PFSK-1 (cell line): ENCODE data around the gene RBBP4.

Experiments used
- POLR2AphosphoS5 ChIP-seq: IDR thresholded peaks from 2 replicates; pipeline ENCODE4 v1.6.1; 2012; ENCODE audit warnings: low read depth, mild to moderate bottlenecking, control low read depth, low read length, moderate library complexity
- TAF1 ChIP-seq: IDR thresholded peaks from 2 replicates; pipeline ENCODE4 v1.6.1; 2012; ENCODE audit warnings: low read length, control low read depth, borderline replicate concordance; ENCODE audit not compliant: insufficient read depth
- TF ChIP-seq, protein P1 (sequence below), 2 experiments: IDR thresholded peaks; 2 replicates each; pipeline versions ENCODE4 v1.6.1 to v1.8.0; 2011 to 2012; ENCODE audit warnings: low read depth in 2 of 2, low read length in 2 of 2, control low read depth in 1 of 2, inconsistent platforms in 1 of 2, mild to moderate bottlenecking in 1 of 2, moderate library complexity in 1 of 2; ENCODE audit not compliant: insufficient read depth in 1 of 2

DNA sequence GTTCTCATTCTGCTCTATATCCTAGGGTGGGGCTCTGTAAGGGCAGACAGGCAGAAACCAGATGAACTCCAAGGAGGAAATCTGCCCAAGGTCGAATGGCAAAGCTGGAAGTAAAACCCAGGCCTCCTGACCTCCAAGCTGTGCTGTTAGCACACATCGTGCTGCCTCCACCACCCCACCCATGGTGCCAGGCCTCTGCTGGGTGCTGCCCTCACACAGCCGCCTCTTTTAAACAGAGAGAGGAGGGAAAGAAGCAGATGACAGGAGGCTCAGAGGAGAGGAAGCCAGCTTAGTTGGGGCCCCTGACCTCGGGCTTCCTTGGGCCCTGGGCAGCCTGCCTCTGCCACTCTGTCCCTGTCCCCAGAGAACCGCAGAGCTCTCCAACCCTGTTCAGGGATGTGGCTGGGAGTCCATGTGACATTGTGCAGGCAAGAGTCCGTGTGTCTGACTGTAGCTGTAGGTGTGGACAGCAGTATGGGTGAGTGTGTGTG is 50.5 kb downstream of the RBBP4 start:
- TF ChIP-seq POLR2AphosphoS5 = no peak
- TF ChIP-seq, protein P1, sequence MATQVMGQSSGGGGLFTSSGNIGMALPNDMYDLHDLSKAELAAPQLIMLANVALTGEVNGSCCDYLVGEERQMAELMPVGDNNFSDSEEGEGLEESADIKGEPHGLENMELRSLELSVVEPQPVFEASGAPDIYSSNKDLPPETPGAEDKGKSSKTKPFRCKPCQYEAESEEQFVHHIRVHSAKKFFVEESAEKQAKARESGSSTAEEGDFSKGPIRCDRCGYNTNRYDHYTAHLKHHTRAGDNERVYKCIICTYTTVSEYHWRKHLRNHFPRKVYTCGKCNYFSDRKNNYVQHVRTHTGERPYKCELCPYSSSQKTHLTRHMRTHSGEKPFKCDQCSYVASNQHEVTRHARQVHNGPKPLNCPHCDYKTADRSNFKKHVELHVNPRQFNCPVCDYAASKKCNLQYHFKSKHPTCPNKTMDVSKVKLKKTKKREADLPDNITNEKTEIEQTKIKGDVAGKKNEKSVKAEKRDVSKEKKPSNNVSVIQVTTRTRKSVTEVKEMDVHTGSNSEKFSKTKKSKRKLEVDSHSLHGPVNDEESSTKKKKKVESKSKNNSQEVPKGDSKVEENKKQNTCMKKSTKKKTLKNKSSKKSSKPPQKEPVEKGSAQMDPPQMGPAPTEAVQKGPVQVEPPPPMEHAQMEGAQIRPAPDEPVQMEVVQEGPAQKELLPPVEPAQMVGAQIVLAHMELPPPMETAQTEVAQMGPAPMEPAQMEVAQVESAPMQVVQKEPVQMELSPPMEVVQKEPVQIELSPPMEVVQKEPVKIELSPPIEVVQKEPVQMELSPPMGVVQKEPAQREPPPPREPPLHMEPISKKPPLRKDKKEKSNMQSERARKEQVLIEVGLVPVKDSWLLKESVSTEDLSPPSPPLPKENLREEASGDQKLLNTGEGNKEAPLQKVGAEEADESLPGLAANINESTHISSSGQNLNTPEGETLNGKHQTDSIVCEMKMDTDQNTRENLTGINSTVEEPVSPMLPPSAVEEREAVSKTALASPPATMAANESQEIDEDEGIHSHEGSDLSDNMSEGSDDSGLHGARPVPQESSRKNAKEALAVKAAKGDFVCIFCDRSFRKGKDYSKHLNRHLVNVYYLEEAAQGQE (IDR thresholded peaks at IDR 0.05; ENCODE audit: insufficient read depth in 1 of 2, low read depth in 2 of 2, low read length in 2 of 2) = no peak
- TF ChIP-seq TAF1 = no peak
